OCI-LY7 (cell line): ENCODE results near the gene SFT2D1. TPM values are rescaled to one million over a fixed set of nuclear protein-coding genes. Genes with fewer than 3 reads are reported as not detected.
"Not testable (repeated sequence)": the region's sequence is repeated elsewhere in the genome, so short reads cannot be mapped to it uniquely, and the experiment has no call there.

ENCODE experiments used
- BruUV-seq: library from RNA; stranded (reverse); fragments of 400-500 nt; replicated peaks from 2 replicates; lab custom pipeline; 2021; lab: Mats Ljungman, UMichigan
- CTCF ChIA-PET: fragments of 300-600 bp; sonication (Branson Sonifier 250); formaldehyde crosslinking; loops from one replicate; lab custom pipeline; 2022; ENCODE audit warnings: antibody characterized with exemption; ENCODE audit not compliant: unreplicated experiment; lab: Charles Lee
- POLR2A ChIA-PET: fragments of 300-600 bp; sonication (Branson Sonifier 250); formaldehyde crosslinking; loops from one replicate; lab custom pipeline; 2022; ENCODE audit warnings: antibody characterized with exemption; lab: Charles Lee
- DNase-seq: peaks from one replicate; pipeline ENCODE4 v3.0.0-alpha.2; 2015; ENCODE audit warnings: low spot score
- H2AFZ ChIP-seq: fragments of 200-600 bp; sonication (generic), shearing (Covaris generic); 2 replicates; pipeline ENCODE4 v1.6.1; 2014; ENCODE audit warnings: mild to moderate bottlenecking, antibody characterized with exemption, low read length, moderate library complexity
- H3K27ac ChIP-seq: fragments of 200-600 bp; sonication (generic); 2 replicates; pipeline ENCODE4 v1.5.1; 2014; ENCODE audit warnings: mixed run types, low read depth, mild to moderate bottlenecking, moderate library complexity, low read length, inconsistent platforms; ENCODE audit not compliant: poor library complexity, severe bottlenecking
- H3K36me3 ChIP-seq: fragments of 200-600 bp; sonication (generic); 2 replicates; pipeline ENCODE4 v1.6.1; 2014; ENCODE audit warnings: mild to moderate bottlenecking, antibody characterized with exemption, low read length, moderate library complexity, mixed read lengths; ENCODE audit not compliant: insufficient read depth
- H3K4me1 ChIP-seq: fragments of 200-600 bp; sonication (generic); 2 replicates; pipeline ENCODE4 v1.5.1; 2014; ENCODE audit warnings: mild to moderate bottlenecking, low read length; ENCODE audit not compliant: insufficient read depth, poor library complexity, severe bottlenecking
- H3K4me2 ChIP-seq: fragments of 200-600 bp; sonication (generic); 2 replicates; pipeline ENCODE4 v1.6.1; 2014; ENCODE audit warnings: mild to moderate bottlenecking, low read length
- H3K4me3 ChIP-seq: fragments of 200-600 bp; sonication (generic); 2 replicates; pipeline ENCODE4 v1.5.1; 2014; ENCODE audit warnings: mild to moderate bottlenecking, low read depth, low read length; ENCODE audit not compliant: poor library complexity, severe bottlenecking
- H3K79me2 ChIP-seq: fragments of 200-600 bp; sonication (generic); 2 replicates; pipeline ENCODE4 v1.6.1; 2016; ENCODE audit warnings: low read depth, mild to moderate bottlenecking, low read length, moderate library complexity, mixed read lengths; ENCODE audit not compliant: insufficient read depth
- H3K9me2 ChIP-seq: fragments of 200-600 bp; sonication (generic); 2 replicates; pipeline ENCODE4 v1.6.1; 2016; ENCODE audit warnings: mild to moderate bottlenecking, low read length, mixed read lengths; ENCODE audit not compliant: insufficient read depth
- H3K9me3 ChIP-seq: fragments of 200-600 bp; sonication (generic); 2 replicates; pipeline ENCODE4 v1.6.1; 2014; ENCODE audit warnings: mild to moderate bottlenecking, mixed run types, low read length, mixed read lengths
- H4K20me1 ChIP-seq: fragments of 200-600 bp; sonication (generic); 2 replicates; pipeline ENCODE4 v1.6.1; 2014; ENCODE audit warnings: mild to moderate bottlenecking, antibody characterized with exemption, low read length, moderate library complexity, mixed read lengths; ENCODE audit not compliant: insufficient read depth
- EZH2phosphoT487 ChIP-seq: fragments of 200-600 bp; sonication (generic); IDR thresholded peaks from 2 replicates; pipeline ENCODE4 v1.6.1; 2018; ENCODE audit warnings: low read depth, borderline replicate concordance, mild to moderate bottlenecking, mixed run types, antibody characterized with exemption, low read length, moderate library complexity, mixed read lengths
- intact Hi-C: fragments of 100-400 bp; cut with micrococcal nuclease; formaldehyde crosslinking; loops from one replicate; pipeline ENCODE4 v1.10.0; 2022; ENCODE audit not compliant: unreplicated experiment
- total RNA-seq, 2 experiments: library from RNA; depleted of rRNA in 1 of 2; stranded (reverse); fragments of >200 nt in 1 of 2; shearing (Covaris generic) in 1 of 2; gene quantifications; 2 replicates each; pipeline ENCODE4 v1.2.3, GENCODE V29; 2014 to 2022
- TF ChIP-seq, protein P1 (sequence below): fragments of 200-600 bp; sonication (generic); conservative IDR thresholded peaks from 2 replicates; pipeline ENCODE4 v1.5.1; 2014; ENCODE audit warnings: mild to moderate bottlenecking, antibody characterized with exemption, low read length, moderate library complexity, mixed read lengths

SFT2D1 gene
- total RNA-seq, 2 experiments from 2014 or later: 43.4 to 63.9 TPM

DNA sequence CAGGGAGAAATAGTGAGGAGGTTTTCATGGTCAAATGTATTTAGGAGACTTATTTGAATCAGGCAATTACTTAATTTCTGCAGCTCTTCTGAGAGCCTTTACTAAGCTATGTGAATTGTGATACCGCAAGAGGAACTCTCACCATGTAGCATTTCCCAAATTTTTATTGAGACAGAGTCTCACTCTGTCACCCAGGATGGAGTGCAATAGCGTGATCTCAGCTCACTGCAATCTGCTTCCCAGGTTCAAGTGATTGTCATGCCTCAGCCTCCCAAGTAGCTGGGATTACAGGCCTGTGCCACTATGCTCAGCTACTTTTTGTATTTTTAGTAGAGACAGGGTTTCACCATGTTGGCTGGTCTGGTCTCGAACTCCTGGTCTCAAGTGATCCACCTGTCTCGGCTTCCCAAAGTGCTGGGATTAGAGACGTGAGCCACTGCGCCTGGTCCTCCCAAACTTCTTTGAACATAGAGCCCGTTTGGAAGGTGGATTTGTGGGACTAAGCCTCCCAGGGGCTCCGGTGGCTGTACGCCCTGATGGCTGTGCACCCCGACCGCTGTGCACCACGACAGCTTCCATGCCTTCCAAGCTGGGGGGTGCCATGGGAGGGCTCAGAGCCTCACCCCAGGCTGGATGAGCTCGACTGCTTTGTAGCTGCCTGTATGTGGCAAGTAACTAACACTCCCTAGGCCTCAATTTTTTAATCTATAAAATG, 46.1 kb upstream of the SFT2D1 start:
- no peak for DNase-seq
- TF ChIP-seq, protein P1, sequence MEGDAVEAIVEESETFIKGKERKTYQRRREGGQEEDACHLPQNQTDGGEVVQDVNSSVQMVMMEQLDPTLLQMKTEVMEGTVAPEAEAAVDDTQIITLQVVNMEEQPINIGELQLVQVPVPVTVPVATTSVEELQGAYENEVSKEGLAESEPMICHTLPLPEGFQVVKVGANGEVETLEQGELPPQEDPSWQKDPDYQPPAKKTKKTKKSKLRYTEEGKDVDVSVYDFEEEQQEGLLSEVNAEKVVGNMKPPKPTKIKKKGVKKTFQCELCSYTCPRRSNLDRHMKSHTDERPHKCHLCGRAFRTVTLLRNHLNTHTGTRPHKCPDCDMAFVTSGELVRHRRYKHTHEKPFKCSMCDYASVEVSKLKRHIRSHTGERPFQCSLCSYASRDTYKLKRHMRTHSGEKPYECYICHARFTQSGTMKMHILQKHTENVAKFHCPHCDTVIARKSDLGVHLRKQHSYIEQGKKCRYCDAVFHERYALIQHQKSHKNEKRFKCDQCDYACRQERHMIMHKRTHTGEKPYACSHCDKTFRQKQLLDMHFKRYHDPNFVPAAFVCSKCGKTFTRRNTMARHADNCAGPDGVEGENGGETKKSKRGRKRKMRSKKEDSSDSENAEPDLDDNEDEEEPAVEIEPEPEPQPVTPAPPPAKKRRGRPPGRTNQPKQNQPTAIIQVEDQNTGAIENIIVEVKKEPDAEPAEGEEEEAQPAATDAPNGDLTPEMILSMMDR: no peak
- no peak for TF ChIP-seq EZH2phosphoT487
- intact Hi-C loops: no loop called here
- H4K20me1 ChIP-seq: 0 out of 2 replicates have a peak, but pooled peaks cover 4% of the 10 kb centered on the region
- no peak overlapping the region for H3K27ac ChIP-seq
- no peaks in the 10 kb centered on the region for H3K36me3 ChIP-seq
- no peak overlapping the region for H3K4me3 ChIP-seq
- BruUV-seq: no TSS peak
- H3K79me2 ChIP-seq: peaks cover 6% of the 10 kb centered on the region; the same call in 1 of the 2 replicates
- H2AFZ ChIP-seq: no peak overlapping the region
- CTCF ChIA-PET: interaction anchor here (1.1 kb wide), 1 partner anchor 12 kb away, joined by 3 read pairs; no protein-coding TSS in a partner anchor
- POLR2A ChIA-PET: interaction anchor here (0.5 to 1.6 kb wide), 6 partner anchors 7 to 1397 kb away, joined by 3 to 6 read pairs (median 3); no protein-coding TSS in a partner anchor
- no peak overlapping the region for H3K4me2 ChIP-seq
- H3K9me2 ChIP-seq: no peaks in the 10 kb centered on the region
- peaks cover 9% of the 10 kb centered on the region for H3K4me1 ChIP-seq
- H3K9me3 ChIP-seq: no peaks in the 10 kb centered on the region

DNA sequence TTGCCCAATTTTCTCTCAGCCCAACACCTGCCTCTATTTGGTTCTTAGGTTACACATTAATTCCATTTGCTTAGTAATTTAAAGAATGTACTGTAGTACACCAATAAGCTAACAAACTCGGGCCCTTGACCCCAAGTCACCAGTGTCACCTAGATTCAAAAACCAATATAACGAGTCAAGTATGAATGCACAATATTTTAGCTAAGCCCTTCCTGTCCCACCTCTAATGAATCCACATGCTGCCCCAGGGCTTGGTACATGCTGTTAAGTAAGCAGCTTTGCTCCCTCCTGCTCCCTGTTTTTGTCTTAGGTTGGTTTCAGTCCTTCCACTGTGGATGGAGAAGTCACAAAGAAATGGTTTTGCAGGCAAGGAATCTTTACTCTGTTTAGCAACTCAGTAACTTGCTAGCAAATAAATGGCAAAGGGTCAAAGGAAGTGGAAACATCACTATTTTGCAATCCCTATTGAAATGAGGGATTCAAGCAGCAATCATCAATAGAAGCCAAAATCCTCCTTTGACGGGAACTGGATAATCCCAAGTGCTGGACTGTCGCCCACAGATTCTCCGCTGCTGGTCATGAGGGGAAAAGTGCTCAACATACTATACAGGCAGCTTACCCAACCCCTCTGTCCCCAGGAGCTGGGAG, 45.4 kb upstream of the SFT2D1 start:
- Histone ChIP-seq H3K36me3 (no peaks in the 10 kb centered on the region), H3K9me2 (no peaks in the 10 kb centered on the region), H3K4me2 (no peak overlapping the region), H3K79me2 (peaks cover 6% of the 10 kb centered on the region; the same call in 1 of the 2 replicates), H4K20me1 (0 out of 2 replicates have a peak, but pooled peaks cover 4% of the 10 kb centered on the region), H3K9me3 (no peaks in the 10 kb centered on the region), H3K4me1 (peaks cover 9% of the 10 kb centered on the region), H3K27ac (no peak overlapping the region), H2AFZ (no peak overlapping the region), H3K4me3 (no peak overlapping the region)
- ChIA-PET POLR2A (interaction anchor here (0.5 to 1.6 kb wide), 6 partner anchors 8 to 1397 kb away, joined by 3 to 6 read pairs (median 3); no protein-coding TSS in a partner anchor), CTCF (interaction anchor here (1.1 kb wide), 1 partner anchor 13 kb away, joined by 3 read pairs; no protein-coding TSS in a partner anchor)
- BruUV-seq: no TSS peak
- no peak for DNase-seq
- TF ChIP-seq, protein P1: no peak
- TF ChIP-seq EZH2phosphoT487: no peak
- intact Hi-C loops: no loop called here

DNA sequence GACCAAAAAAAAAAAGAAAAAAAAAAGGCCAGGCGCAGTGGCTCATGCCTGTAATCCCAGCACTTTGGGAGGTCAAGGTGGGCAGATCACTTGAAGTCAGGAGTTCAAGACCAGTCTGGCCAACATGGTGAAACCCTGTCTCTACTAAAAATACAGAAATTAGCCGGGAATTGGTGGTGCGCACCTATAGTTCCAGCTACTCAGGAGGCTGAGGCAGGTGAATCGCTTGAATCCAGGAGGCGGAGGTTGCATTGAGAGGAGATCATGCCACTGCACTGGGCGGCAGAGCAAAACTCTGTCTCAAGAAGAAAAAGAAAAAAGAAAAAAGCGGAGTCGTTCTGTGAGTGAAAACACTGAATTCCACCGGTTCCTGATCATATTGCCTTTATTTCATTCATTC, 44.8 kb upstream of the SFT2D1 start:
- H3K36me3 ChIP-seq, DNase-seq, H3K4me1 ChIP-seq, H2AFZ ChIP-seq, H3K9me3 ChIP-seq, intact Hi-C loops, H3K4me3 ChIP-seq, H4K20me1 ChIP-seq, H3K27ac ChIP-seq, H3K79me2 ChIP-seq, H3K9me2 ChIP-seq, BruUV-seq, H3K4me2 ChIP-seq: not testable (repeated sequence)
- CTCF ChIA-PET: interaction anchor here (0.6 to 1.1 kb wide), 2 partner anchors 12 to 14 kb away, joined by 3 read pairs; no protein-coding TSS in a partner anchor
- POLR2A ChIA-PET: interaction anchor here (0.6 to 1.6 kb wide), 5 partner anchors 9 to 201 kb away, joined by 3 to 4 read pairs (median 3); no protein-coding TSS in a partner anchor
